ENCODE measurements around the gene ZC3H18. TPM values are rescaled to one million over a fixed set of nuclear protein-coding genes. Genes with fewer than 3 reads are reported as not detected.

Gene ZC3H18
- total and polyA plus RNA-seq, 2 donors from 2014 or later: 11.4 to 38.2 TPM

DNA sequence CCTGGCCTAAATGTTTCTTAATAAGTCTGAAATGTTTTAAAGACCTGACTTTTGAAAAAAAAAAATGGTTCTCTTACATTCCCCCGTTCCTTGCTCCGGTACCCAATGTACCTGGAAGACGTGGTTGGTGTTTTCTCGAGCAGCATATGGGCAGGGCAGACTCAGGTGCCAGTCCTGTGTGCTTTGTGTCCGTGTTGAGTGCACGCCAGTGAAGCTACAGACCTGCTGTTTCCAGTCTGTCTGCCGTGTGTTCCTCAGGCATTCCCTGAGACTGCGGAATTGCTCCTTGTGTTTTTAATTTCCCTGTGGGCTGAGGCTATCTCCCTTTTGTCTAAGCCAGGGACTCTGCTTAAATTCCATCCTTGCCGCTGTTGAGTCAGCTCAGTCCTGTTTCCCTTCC lies 56.4 kb downstream of the ZC3H18 start:
- FAIRE-seq: no peak
- intact Hi-C loops (cut with DNase I): no loop called here
- Histone ChIP-seq H3K4me1 (ENCODE audit: control insufficient read depth in 2 of 3, insufficient read depth in 2 of 3, low read depth in 1 of 3, low read length in 3 of 3) (no peaks in the 10 kb centered on the region), H3K36me3 (ENCODE audit: control insufficient read depth in 2 of 3, insufficient read depth in 3 of 3, low read length in 3 of 3) (peaks cover 0 to 41% (median 15%) of the 10 kb centered on the region in 3 donors), H3K27me3 (ENCODE audit: control insufficient read depth, insufficient read depth, low read length) (no peaks in the 10 kb centered on the region), H3K4me3 (ENCODE audit: low read length in 3 of 3) (no peak overlapping the region), H3K27ac (ENCODE audit: low read depth in 2 of 2, low read length in 2 of 2) (no peak overlapping the region), H3K9ac (ENCODE audit: low read length in 3 of 3) (no peak overlapping the region), H3K9me3 (ENCODE audit: control insufficient read depth in 2 of 3, insufficient read depth in 1 of 3, low read length in 3 of 3) (no peaks in the 10 kb centered on the region)
- no peak for DNase-seq
- TF ChIP-seq, protein P1, sequence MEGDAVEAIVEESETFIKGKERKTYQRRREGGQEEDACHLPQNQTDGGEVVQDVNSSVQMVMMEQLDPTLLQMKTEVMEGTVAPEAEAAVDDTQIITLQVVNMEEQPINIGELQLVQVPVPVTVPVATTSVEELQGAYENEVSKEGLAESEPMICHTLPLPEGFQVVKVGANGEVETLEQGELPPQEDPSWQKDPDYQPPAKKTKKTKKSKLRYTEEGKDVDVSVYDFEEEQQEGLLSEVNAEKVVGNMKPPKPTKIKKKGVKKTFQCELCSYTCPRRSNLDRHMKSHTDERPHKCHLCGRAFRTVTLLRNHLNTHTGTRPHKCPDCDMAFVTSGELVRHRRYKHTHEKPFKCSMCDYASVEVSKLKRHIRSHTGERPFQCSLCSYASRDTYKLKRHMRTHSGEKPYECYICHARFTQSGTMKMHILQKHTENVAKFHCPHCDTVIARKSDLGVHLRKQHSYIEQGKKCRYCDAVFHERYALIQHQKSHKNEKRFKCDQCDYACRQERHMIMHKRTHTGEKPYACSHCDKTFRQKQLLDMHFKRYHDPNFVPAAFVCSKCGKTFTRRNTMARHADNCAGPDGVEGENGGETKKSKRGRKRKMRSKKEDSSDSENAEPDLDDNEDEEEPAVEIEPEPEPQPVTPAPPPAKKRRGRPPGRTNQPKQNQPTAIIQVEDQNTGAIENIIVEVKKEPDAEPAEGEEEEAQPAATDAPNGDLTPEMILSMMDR (IDR thresholded peaks at IDR 0.05; ENCODE audit: borderline replicate concordance, extremely low read depth, insufficient read depth): no peak

DNA sequence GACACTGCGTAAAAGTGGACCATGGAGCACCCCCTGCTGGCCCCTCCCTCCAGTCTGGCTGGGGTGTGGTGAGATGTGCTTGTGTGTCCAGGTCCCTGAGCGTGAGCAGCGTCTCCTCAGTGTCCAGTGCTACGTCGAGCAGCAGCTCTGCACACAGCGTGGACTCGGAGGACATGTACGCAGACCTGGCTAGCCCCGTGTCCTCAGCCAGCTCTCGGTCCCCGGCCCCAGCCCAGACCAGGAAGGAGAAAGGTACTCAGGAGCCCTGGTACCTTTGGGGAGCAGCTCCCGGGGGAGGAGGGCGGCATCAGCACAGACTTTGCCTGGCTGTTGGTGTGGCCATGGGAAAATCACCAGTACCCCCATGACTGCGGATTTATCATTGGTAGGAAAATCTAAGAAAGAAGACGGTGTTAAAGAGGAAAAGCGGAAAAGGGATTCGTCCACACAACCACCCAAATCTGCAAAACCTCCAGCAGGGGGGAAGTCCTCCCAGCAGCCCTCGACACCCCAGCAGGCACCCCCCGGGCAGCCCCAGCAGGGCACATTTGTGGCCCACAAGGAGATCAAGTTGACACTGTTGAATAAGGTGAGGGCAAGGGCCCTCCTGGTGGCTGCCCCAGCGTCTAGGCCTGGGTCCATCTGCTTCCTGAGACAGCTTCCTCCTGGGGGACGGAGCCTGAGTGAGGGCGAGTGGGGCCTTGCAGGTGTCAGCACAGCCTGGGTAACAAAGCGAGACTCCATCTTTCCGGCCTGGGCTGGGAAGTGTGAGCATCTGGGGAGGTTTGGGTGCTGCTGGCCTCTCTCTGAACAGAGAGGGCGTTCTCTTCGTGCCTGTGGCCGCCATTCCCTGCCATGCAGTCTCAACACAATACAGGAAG lies 57.6 kb downstream of the ZC3H18 start:
- no peak overlapping the region for H3K9ac ChIP-seq (ENCODE audit: low read length in 3 of 3)
- TF ChIP-seq, protein P1 (IDR thresholded peaks at IDR 0.05; ENCODE audit: borderline replicate concordance, extremely low read depth, insufficient read depth): no peak
- H3K36me3 ChIP-seq (ENCODE audit: control insufficient read depth in 2 of 3, insufficient read depth in 3 of 3, low read length in 3 of 3): peaks cover 0 to 30% (median 7%) of the 10 kb centered on the region in 3 donors
- H3K4me1 ChIP-seq (ENCODE audit: control insufficient read depth in 2 of 3, insufficient read depth in 2 of 3, low read depth in 1 of 3, low read length in 3 of 3): no peaks in the 10 kb centered on the region
- DNase-seq (no peak), FAIRE-seq (no peak)
- H3K27ac ChIP-seq (ENCODE audit: low read depth in 2 of 2, low read length in 2 of 2): no peak overlapping the region
- H3K4me3 ChIP-seq (ENCODE audit: low read length in 3 of 3): no peak overlapping the region
- no peaks in the 10 kb centered on the region for H3K27me3 ChIP-seq (ENCODE audit: control insufficient read depth, insufficient read depth, low read length)
- no peaks in the 10 kb centered on the region for H3K9me3 ChIP-seq (ENCODE audit: control insufficient read depth in 2 of 3, insufficient read depth in 1 of 3, low read length in 3 of 3)
- intact Hi-C loops (cut with DNase I): no loop called here

DNA sequence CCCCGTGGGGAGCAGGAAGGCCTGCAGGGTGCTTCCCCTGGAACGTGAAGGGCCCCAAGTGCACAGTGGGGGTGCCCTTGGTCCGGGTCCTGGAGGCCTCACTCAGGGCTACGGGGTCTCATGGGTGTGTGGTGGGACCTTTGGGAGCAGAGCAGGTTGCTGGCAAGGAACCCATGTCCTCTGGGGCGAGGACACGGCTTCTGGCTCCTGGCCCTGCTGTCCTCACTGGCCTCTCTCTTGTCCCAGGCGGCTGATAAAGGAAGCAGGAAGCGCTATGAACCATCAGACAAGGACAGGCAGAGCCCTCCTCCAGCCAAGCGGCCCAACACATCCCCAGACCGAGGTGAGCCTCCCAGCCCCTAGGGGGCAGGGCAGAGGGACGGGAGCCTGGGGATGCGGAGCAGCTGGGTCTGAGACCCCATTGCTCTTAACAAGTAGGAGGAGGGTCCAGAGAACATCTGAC lies 58.3 kb downstream of the ZC3H18 start:
- no peak overlapping the region for H3K9ac ChIP-seq (ENCODE audit: low read length in 3 of 3)
- no peaks in the 10 kb centered on the region for H3K4me1 ChIP-seq (ENCODE audit: control insufficient read depth in 2 of 3, insufficient read depth in 2 of 3, low read depth in 1 of 3, low read length in 3 of 3)
- FAIRE-seq (no peak), DNase-seq (peak in 1 of 5 donors; percentile 43)
- no peaks in the 10 kb centered on the region for H3K27me3 ChIP-seq (ENCODE audit: control insufficient read depth, insufficient read depth, low read length)
- no peak overlapping the region for H3K27ac ChIP-seq (ENCODE audit: low read depth in 2 of 2, low read length in 2 of 2)
- intact Hi-C loops (cut with DNase I): no loop called here
- no peak overlapping the region for H3K4me3 ChIP-seq (ENCODE audit: low read length in 3 of 3)
- H3K36me3 ChIP-seq (ENCODE audit: control insufficient read depth in 2 of 3, insufficient read depth in 3 of 3, low read length in 3 of 3): peaks cover 0 to 22% (median 5%) of the 10 kb centered on the region in 3 donors
- no peaks in the 10 kb centered on the region for H3K9me3 ChIP-seq (ENCODE audit: control insufficient read depth in 2 of 3, insufficient read depth in 1 of 3, low read length in 3 of 3)
- TF ChIP-seq, protein P1 (IDR thresholded peaks at IDR 0.05; ENCODE audit: borderline replicate concordance, extremely low read depth, insufficient read depth): peak; percentile 9

All from kidney (tissue), 14 donors.